ENCODE measurements around the gene KISS1. TPM values are rescaled to one million over a fixed set of nuclear protein-coding genes. Genes with fewer than 3 reads are reported as not detected.

The KISS1 gene
- polyA plus RNA-seq, 5 donors: 0.28 to 1.2 (median 0.53) TPM

GRCh38 chr1:204219971-204220616, 23.8 kb upstream of the KISS1 start:
- DNase-seq: no peak

GRCh38 chr1:204218552-204218951, 22.3 kb upstream of the KISS1 start:
- no peak for DNase-seq

- DNase-seq: no peak
Observed at GRCh38 chr1:204217648-204218000, 21.3 kb upstream of the KISS1 start.

GRCh38 chr1:204216880-204217647, 20.8 kb upstream of the KISS1 start:
- no peak for DNase-seq

GRCh38 chr1:204216236-204216635, 19.9 kb upstream of the KISS1 start:
- DNase-seq: no peak

GRCh38 chr1:204213668-204214662, 17.7 kb upstream of the KISS1 start, which contains the start of gene GOLT1A:
GOLT1A (minus strand) TSS chr1:204213988; CDS start chr1:204213906, 82 bp downstream.
- peak; percentile 50 to 55 for DNase-seq

GRCh38 chr1:204212715-204213114, 16.4 kb upstream of the KISS1 start:
- no peak for DNase-seq

- DNase-seq: no peak
Observed at GRCh38 chr1:204211046-204211445, 14.8 kb upstream of the KISS1 start.

- DNase-seq: no peak
Observed at GRCh38 chr1:204207136-204207616, 10.9 kb upstream of the KISS1 start.

GRCh38 chr1:204206121-204206520, 9.8 kb upstream of the KISS1 start:
- DNase-seq: no peak

GRCh38 chr1:204205486-204205885, 9.2 kb upstream of the KISS1 start:
- DNase-seq: no peak

GRCh38 chr1:204204944-204205343, 8.7 kb upstream of the KISS1 start:
- no peak for DNase-seq

- no peak for DNase-seq
Observed at GRCh38 chr1:204203206-204203767, 7.0 kb upstream of the KISS1 start.

- DNase-seq: no peak
Observed at GRCh38 chr1:204202481-204202880, 6.2 kb upstream of the KISS1 start.

- DNase-seq: no peak
Observed at GRCh38 chr1:204201348-204202040, 5.2 kb upstream of the KISS1 start.

- no peak for DNase-seq
Observed at GRCh38 chr1:204199579-204199978, 3.3 kb upstream of the KISS1 start.

- DNase-seq: no peak
Observed at GRCh38 chr1:204198348-204199340, 2.4 kb upstream of the KISS1 start.

GRCh38 chr1:204197068-204197467, 777 bp upstream of the KISS1 start:
- no peak for DNase-seq

GRCh38 chr1:204194771-204195170, 1.5 kb downstream of the KISS1 start:
- no peak for DNase-seq

GRCh38 chr1:204194080-204194479, 2.2 kb downstream of the KISS1 start:
- no peak for DNase-seq
